Liver (tissue), 3 donors: ENCODE data around the gene KIF3B.

Experiments used
- ATF3 ChIP-seq: IDR thresholded peaks from 2 replicates; pipeline ENCODE4 v1.6.1; 2016; ENCODE audit warnings: antibody characterized with exemption
- CTCF ChIP-seq: fragments of 150-350 bp; IDR thresholded peaks from 2 replicates; pipeline ENCODE4 v1.5.1; 2017; ENCODE audit warnings: improper control_type of control experiment, low read depth, low read length; ENCODE audit not compliant: missing input control
- FOXA1 ChIP-seq: IDR thresholded peaks from 2 replicates; pipeline ENCODE4 v1.6.1; 2016; ENCODE audit warnings: antibody characterized with exemption
- HNF4G ChIP-seq: IDR thresholded peaks from 2 replicates; pipeline ENCODE4 v1.6.1; 2016; ENCODE audit warnings: antibody characterized with exemption
- JUND ChIP-seq, 2 donors: IDR thresholded peaks; 2 replicates each; pipeline ENCODE4 v1.6.1; 2016; ENCODE audit warnings: antibody characterized with exemption in 2 of 2
- MAX ChIP-seq: IDR thresholded peaks from 2 replicates; pipeline ENCODE4 v1.6.1; 2016; ENCODE audit warnings: antibody characterized with exemption
- RAD21 ChIP-seq, 2 donors: IDR thresholded peaks; 2 replicates each; pipeline ENCODE4 v1.6.1; 2016; ENCODE audit warnings: antibody characterized with exemption in 2 of 2, mild to moderate bottlenecking in 2 of 2
- REST ChIP-seq: IDR thresholded peaks from 2 replicates; pipeline ENCODE4 v1.6.1; 2016; ENCODE audit warnings: antibody characterized with exemption, mild to moderate bottlenecking
- TAF1 ChIP-seq: conservative IDR thresholded peaks from 2 replicates; pipeline ENCODE4 v1.6.1; 2016; ENCODE audit warnings: antibody characterized with exemption, mild to moderate bottlenecking
- YY1 ChIP-seq: IDR thresholded peaks from 2 replicates; pipeline ENCODE4 v1.6.1; 2016; ENCODE audit warnings: antibody characterized with exemption, mild to moderate bottlenecking
- ZBTB33 ChIP-seq: IDR thresholded peaks from 2 replicates; pipeline ENCODE4 v1.6.1; 2016; ENCODE audit warnings: antibody characterized with exemption
- donor health status: healthy.
- donor health status: healthy.

GRCh38 chr20:32358883-32359632 lies 81.6 kb downstream of the KIF3B start:
- TF ChIP-seq RAD21 (IDR thresholded peaks at IDR 0.05) (no peak), HNF4G (no peak), CTCF (no peak), ZBTB33 (no peak), JUND (IDR thresholded peaks at IDR 0.05) (no peak), TAF1 (no peak), MAX (no peak), ATF3 (no peak), FOXA1 (no peak), YY1 (no peak), REST (no peak)
